GM21723 (cell line): ENCODE measurements around the gene KCTD5.
"Not testable (repeated sequence)": the region's sequence is repeated elsewhere in the genome, so short reads cannot be mapped to it uniquely, and the experiment has no call there.

Source experiments
- ATAC-seq: cut with Tn5 transposase; IDR thresholded peaks from one replicate; pipeline ENCODE4 v1.9.1; 2021; ENCODE audit warnings: mild to moderate bottlenecking, moderate library complexity; ENCODE audit not compliant: unreplicated experiment

KCTD5 gene

DNA sequence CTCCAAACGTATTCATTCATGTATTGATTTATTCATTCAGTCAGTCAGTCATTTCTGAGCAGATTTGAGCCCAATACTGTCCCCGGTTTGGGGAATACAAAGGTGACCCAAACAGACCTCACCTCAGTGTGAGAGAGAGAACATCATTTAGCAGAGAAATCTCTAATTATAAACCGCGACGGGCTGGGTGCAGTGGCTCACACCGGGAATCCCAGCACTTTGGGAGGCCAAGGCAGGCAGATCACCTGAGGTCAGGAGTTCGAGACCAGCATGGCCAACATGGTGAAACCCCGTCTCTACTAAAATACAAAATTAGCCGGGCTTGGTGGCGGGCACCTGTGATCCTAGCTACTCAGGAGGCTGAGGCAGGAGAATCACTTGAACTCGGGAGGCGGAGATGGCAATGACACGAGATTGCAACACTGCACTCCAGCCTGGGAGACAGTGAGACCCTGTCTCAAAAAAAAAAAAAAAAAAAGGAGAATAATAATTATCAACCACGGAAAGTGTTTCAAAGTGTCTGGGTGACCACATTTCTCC is 39.4 kb downstream of the KCTD5 start:
- ATAC-seq, result not testable (repeated sequence)

DNA sequence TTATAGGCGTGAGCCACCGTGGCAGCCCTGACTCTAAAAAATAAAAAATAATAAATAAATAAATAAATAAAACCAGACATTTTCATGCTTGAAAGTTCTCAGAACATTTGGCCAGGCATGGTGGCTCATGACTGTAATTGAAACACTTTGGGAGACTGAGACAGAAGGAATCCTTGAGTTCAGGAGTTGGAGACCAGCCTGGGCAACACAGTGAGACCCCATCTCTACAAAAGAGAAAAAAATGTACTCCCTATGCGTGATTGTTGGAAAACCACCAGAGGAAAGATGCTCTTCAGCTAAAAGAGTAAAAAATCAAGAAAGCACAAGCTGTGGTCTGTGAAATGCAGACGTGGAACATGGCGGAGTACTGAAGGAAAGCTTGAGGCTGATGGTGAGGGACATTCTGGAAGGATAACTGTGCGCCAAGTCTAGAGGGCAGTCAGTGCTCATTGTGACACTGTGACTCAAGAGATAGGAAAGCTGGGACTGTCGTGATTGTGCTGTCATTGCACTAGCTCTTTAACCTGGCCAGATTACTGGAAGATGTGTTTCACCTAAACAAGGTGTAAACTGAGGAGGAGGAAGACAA is 41.9 kb downstream of the KCTD5 start:
- no peak for ATAC-seq

DNA sequence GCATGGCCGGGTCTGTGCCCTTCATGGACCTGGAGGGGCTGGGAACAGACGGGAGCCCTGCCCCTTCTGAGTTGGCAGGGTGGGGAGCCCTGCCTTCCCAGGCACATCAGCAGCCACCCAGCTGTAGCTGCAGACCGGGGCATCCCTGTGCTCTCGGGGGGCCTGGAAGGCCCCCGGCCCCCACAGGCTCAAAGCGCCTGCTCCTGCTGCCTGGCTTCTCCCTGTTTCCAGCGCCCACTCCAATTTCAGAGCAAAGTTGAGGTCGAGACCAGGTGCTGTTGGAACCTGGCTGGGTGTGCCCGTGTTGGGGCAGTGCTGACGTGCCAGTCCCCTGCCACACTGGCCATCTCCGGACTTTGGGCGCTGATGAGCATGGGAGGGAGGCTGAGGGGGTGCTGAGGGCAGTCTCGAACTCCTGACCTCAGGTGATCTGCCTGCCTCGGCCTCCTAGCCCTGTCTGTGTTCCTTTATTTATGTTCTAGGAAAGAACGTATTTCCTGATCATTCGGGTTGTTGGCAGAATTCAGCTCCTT is 42.6 kb downstream of the KCTD5 start:
- ATAC-seq, result no peak

DNA sequence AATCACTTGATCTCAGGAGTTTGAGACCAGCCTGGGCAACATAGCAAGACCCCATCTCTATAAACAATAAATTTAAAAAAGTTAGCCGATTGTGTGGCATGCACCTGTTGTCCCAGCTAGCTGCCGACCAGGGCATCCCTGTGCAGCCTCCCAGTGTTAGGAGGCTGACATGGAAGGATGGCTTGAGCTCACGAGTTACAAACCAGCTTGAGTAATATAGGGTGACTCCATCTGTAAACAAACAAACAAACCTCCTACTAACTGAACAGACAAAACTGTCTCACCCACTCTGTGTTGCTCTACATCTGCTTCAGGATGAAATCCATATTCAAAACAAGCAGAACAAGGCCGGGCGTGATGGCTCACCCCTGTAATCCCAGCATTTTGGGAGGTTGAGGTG is 44.6 kb downstream of the KCTD5 start:
- no peak for ATAC-seq

DNA sequence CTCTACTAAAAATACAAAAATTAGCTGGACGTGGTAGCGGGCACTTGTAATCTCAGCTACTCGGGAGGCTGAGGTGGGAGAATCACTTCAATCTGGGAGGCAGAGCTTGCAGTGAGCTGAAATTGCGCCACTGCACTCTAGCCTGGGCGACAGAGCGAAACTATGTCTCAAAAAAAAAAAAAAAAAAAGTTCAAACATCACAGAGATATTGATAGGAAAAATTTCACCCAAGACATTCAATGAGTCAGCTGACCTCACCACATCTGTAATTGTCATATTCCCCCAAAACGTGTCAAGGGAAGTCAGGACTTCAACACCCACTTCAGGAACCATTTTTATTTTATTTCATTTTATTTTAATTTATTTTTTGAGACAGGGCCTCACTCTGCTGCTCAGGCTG is 45.7 kb downstream of the KCTD5 start:
- ATAC-seq, result no peak

DNA sequence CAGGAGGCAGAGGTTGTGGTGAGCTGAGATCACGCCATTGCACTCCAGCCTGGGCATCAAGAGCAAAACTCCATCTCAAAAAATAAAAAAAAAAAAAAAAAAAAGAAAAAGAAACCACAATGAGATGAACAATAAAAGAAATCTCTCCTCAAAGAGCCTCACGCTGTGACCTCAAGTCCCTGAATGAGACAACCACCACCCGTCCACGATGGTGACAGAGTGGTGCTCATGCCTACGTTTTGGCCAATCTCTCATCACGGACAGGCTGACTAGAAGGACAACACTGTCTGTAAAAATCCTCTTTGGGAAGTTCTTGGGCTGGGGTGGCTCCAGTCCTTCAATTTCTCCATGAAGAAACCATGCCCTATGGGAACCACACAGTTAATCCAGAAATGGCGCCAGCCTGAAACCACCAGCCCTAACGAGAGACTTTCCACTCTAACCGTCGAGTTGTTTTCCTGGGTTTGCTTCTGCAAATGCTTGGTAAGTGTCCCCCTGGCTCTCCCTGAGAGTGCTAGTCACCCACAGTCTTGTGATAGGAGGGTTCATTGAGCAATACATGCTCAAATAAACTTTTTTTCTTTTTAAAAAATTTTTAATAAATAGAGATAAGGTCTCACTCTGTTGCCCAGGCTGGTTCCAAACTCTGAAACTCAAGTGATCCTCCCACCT is 52.7 kb downstream of the KCTD5 start:
- ATAC-seq, result no peak

DNA sequence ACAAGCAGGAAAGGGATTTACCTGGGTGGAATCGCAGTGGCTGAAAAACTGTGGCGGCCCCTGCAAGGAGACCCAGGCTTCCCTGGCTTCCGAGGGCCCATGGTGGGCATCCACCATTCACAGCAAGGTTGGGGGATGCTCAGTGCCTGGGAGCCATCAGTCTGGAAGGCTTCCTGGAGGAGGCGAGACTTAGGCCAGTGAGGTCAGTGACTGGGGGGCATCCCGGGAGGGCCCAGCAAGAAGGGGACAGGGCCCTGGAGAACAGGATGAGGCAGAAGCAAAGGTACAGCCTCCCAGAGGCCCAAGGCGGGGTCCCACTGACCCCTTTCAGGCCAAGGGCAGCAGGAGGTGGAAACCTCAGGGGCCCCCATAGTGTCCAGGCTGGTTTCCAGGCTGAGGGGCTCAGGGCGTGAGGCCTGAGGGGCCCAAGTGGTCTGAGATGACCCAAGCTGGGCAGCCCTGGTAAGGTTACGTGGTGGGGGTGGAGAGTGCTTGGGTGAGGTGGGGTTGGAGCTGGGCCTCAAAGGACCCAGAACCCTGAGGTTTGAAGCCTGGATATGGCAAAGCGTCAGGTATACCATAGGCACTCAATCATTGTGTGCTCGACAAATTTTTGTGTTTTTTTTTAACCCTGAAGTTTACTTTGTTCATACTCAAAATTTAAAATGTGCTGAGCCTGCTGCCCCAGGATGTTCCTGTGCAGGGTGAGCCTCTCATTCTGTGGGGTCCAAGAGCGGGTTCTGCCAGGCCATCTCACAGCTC is 54.3 kb downstream of the KCTD5 start:
- no peak for ATAC-seq

DNA sequence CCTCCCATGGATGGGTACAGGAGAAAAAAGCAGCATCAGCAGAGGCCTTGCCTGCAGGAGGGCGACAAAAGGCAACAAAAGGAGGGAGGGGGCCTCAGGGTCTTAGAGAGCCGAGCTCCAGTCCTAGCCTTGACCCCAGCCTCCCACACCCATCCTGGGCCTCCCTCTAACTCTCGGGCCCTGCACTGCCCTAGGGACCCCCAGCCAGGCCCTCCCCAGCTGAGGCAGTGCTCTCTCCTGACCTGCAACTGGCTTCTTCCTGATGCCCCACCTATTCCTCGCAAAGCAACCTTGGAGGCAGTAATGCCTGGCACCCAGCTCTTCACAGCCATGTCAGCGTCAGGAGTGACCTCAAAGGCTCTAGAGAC is 54.9 kb downstream of the KCTD5 start:
- no peak for ATAC-seq

DNA sequence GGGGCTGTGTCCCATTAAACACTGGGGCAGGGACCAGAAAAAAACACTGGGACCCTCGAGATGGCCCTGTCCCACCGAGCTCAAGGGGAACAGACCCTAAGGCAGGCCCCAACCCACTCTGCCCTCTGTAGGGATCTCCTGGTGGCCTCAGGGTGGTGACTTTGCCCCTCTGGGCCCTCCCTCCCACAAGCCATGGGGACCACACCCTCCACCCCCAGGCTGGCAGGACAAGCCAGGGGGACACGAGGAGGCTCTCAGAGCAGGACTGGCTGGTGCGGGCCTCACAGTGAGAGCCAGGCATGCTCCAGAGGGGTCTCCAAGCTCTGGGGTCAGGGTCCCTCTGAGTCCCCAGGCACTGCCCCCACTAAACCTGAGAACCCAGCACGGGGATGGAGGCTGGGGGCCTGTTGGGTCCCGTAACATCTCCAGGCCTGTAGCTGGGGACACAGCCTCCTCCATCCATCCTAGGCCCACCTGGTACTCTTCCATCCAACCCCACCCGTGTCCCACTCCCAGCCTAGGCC is 55.6 kb downstream of the KCTD5 start:
- ATAC-seq, result no peak

DNA sequence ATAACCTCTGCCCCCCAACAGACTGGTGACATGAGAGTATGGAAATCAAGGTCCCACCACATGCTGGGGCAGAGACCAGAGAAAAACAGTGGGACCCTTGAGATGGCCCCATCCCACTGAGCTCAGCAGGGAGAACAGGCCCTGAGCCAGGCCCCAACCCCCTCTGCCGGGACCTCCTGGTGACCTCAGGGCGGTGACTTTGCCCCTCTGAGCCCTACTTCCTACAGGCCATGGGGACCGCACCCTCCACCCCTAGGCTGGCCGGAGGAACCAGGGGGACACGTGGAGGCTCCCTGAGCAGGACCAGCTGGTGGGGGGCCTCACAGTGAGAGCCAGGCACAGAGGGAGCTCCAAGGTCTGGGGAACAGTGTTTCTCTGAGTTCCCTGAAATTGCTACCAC is 56.3 kb downstream of the KCTD5 start:
- no peak for ATAC-seq

DNA sequence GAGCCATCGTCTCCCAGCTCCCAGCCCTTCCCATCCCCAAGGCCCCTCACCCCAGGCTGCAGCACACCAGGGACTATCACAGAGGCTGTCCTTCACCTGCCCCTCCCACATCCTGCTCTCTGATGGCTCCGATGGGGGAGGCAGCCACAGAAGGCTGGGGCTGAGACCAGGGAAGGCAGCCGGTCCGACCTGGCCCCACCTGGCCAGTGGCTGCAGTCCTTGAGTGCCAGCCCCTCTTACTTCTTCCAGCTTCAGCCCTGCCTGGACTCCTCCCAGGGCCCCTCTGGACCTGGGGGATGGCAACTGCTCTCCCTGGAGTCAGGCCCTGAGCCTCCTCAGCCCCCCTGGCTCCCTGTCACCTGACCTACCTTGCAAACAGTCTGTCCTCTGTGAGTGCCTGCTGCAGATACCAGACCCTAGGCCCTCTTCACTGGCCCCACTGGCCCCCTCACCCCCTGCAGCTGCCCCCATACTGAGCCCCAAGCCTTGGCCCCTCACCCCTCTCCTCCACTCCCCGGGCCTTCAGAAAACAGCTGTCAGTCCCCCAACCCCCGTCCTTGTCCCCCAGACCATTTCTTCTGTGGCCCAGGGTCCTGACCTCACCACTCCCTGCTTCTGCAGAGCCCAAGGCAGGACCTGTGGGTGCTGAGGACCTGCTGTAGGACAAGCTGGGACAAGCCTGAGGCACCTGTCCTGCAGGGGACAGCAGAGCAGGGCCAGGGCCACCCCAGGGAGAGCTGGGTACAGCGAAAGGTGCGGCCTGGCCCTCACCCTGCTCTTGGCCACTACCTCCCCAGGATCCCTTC is 57.5 kb downstream of the KCTD5 start:
- no peak for ATAC-seq

DNA sequence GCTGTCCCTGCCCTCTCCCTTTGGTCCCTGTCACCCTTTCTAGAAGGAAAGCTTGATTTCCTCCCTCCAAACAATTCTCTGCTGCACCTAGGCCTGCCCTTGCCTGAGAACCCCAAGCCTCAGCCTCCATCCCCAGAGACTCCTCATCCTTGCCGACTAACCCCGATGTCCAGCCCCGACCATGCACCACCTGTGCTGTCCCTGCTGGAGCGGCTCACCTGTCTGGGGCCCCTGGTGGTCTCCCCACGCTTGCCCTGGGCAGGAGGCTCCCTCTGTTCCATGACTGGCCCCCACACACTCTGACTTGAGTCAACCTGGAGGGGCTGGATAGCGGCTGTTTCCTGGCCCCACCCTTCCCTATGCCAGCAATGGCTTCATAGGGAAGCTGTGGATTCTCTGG is 58.2 kb downstream of the KCTD5 start:
- ATAC-seq, result no peak

DNA sequence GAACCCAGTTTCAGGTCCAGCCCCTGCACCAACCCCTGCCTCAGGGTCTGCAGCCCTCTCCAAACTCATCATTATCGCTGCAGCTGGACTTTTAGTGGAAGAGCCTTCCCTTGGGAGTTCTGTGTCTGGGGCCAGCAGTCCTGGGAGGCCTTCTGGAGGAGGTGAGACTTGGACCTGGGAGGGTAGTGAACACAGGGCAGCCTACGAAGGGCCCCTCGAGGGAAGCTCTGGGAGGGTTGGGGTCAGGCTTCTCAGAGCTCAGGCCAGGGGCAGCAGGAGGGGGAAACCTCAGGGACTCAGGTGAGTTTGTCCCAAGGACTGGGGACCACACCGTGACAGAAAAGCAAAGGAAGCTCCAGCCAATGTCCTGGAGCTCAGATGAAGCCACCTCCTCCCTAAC is 58.8 kb downstream of the KCTD5 start:
- ATAC-seq, result no peak

DNA sequence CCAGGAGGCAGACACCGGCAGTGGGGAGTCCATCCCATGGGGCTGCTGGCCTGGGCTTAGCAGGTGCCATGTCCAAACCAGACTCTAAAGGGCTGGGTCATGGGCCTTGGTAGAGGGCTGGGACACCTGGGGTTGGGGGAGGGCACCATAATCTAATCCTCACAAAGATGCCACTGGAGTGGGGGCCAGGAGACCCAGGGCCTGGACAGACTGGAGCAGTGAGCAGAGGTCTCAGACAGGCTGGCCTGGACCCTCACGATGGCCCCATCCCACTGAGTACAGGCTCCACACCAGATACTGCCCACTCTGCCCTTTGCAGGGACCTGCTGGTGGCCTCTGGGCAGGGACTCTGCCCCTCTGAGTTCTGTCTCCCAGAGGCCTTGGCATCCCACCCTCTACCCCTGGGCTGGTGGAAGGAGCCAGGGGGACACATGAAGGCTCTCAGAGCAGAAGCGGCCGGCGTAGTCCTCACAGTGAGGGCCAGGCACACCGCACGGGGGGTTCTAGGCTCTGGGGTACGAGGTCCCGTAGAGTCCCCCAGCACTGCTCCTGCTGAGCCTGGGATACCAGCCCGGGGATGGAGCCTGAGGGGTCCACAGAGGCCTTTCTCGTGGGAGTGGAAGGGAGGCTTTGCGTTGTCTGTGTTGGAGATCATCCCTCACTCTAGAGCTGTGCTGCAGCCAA is 60.1 kb downstream of the KCTD5 start:
- ATAC-seq, result no peak

DNA sequence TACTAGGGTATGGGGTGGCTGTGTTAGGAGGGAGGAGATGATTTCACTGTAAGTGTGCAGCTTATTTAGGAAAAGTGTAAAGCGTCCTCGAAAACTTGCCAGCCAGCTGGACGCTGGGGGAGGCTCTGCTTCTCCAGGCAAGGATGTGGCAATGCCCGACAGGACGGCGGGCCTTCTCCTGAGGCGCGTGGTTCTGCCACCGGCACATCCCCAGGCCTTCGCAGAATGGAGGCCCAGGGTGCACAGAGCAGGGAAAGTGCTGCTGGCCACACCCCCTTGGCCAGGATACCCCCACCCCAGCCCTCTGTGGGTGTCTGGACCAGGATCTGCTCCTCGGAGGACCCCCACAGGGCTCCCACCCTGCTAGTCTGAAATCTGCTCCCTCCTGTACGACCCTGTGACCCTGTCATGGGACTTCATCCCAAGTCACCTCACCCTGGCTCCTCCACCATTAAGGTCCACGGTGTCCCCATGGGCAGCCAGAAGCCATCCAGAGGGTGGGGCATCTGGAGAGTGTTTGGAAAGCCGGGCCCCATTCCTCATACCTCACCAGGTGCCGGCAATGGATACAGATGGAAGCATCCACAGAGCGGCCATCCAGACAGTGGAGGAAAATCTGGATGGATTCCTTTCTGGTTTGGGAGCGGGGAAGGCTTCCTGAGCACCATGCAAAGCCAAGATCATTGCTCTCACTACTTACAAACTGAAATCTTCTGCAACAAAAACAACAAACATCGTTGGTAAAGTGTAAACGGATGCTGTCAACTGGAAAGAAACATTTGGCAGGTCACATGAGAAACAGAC is 60.9 kb downstream of the KCTD5 start:
- ATAC-seq, result no peak

DNA sequence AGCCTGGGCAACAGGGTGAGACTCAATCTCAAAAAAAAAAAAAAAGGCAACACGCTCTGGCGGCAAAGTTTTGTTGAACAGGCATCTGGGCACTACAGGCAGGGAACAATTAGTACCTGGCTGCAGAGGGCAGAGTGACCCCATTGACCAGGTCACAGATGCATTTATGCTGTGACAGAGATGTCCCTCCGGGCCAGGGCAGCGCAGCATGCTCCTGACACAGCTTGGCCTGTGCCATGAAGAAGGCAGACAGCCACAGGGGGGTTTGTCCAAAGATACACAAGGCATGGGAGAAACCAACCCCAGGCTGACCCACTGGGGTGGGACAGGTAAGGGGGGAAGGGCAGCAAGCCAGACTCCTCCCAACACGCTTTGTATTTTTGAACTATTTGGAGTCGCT is 62.4 kb downstream of the KCTD5 start:
- no peak for ATAC-seq

DNA sequence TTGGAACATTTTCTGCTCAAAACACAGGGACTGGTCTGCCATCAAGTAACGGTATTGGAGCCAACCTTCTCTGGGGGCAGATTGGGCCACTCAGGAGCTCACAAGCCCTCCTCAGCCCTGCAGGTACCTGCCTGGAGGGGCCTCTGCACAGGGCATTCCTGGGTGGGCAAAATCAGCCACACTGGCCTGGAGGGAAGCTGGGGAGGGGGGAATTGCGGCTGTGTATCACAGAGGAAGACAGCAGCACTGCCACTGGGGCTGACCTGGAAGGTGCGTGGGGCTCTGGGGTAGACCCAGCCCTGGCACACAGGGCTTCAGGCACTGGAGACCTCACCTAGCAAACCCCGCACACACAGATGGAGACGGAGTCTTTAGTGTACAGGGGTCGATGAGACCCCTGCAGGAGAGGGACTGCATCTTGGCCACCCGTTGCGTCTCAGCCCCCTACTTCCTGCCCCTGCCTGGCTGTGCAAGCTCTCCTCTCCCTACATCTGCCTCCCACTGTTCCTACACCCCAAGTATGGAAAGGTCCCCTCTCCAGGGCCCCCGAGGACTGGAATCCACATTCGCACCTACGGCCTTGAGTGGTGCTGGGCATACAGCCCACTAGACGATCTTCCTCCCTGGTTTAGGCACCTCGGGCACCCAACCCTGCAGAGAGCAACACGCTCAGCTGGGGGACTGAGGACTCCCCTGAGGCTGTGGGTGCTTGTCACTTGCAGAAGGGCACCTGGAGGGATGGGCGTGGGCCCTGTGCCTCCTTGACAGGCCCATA is 63.0 kb downstream of the KCTD5 start:
- no peak for ATAC-seq

DNA sequence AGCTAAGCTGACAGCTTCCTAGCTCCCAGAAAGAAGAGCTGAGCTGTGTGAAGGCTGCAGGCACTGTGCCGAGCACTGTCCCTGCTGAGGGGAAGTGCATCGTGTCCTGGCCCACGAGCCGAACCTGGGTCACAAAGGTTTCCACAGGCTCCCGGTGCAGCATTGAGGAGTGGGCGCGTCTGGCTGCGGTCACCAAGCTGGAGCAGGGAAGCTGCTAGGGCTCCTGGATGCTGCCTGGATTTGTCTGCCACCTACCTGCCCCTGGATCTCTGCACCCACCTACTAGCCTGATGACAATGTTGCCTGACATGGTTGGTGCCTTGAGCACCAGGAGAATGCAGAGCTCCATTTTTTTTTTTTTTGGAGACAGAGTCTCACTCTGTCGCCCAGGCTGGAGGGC is 63.6 kb downstream of the KCTD5 start:
- ATAC-seq, result no peak
